IMR-90 (cell line): ENCODE results near the gene CD300LF. TPM values are rescaled to one million over a fixed set of nuclear protein-coding genes. Genes with fewer than 3 reads are reported as not detected.

ENCODE experiments used
- ATAC-seq: fragments of 200-7000 bp; cut with Tn5 transposase; 2 replicates; pipeline ENCODE4 v1.9.1; 2020; ENCODE audit warnings: low read depth, mild to moderate bottlenecking, moderate library complexity
- BruUV-seq: library from RNA; stranded (reverse); fragments of 400-500 nt; replicated peaks from 2 replicates; lab custom pipeline; 2021; lab: Mats Ljungman, UMichigan
- CTCF ChIA-PET: fragments of 300-600 bp; formaldehyde crosslinking; extraction: SDS; loops from one replicate; lab custom pipeline; 2021; ENCODE audit warnings: antibody characterized with exemption; lab: Yijun Ruan, JAX
- POLR2A ChIA-PET: fragments of 300-600 bp; sonication (Branson Sonifier 250); formaldehyde crosslinking; loops from one replicate; lab custom pipeline; 2022; ENCODE audit warnings: antibody characterized with exemption; ENCODE audit not compliant: unreplicated experiment; lab: Charles Lee
- DNase-seq: peaks from one replicate; pipeline ENCODE4 v3.0.0; 2013
- H2AFZ ChIP-seq: replicated peaks from 2 replicates; pipeline ENCODE3; 2013; ENCODE audit warnings: low read length, mild to moderate bottlenecking; ENCODE audit not compliant: poor library complexity
- H2AK5ac ChIP-seq: 2 replicates; pipeline ENCODE4 v1.6.1; 2013; ENCODE audit warnings: low read depth, low read length, inconsistent platforms
- H2AK9ac ChIP-seq: replicated peaks from 2 replicates; pipeline ENCODE3; 2013; ENCODE audit warnings: mild to moderate bottlenecking, low read depth, low read length, moderate library complexity; ENCODE audit not compliant: poor library complexity
- H2BK120ac ChIP-seq: 2 replicates; pipeline ENCODE4 v1.6.1; 2013; ENCODE audit warnings: low read depth, low read length, inconsistent platforms
- H2BK15ac ChIP-seq: 3 replicates; pipeline ENCODE4 v1.6.1; 2013; ENCODE audit warnings: low read depth, low read length, inconsistent platforms
- H2BK20ac ChIP-seq: 2 replicates; pipeline ENCODE4 v1.6.1; 2013; ENCODE audit warnings: low read depth, mild to moderate bottlenecking, inconsistent platforms, low read length, moderate library complexity
- H2BK5ac ChIP-seq: 2 replicates; pipeline ENCODE4 v1.6.1; 2013; ENCODE audit warnings: mild to moderate bottlenecking, low read depth, low read length, inconsistent platforms; ENCODE audit not compliant: poor library complexity, severe bottlenecking
- H3K14ac ChIP-seq: replicated peaks from 2 replicates; pipeline ENCODE4 v1.6.1; 2013; ENCODE audit warnings: low read depth, low read length, inconsistent platforms
- H3K18ac ChIP-seq: 2 replicates; pipeline ENCODE4 v1.6.1; 2013; ENCODE audit warnings: low read depth, low read length, control low read depth
- H3K23ac ChIP-seq: 2 replicates; pipeline ENCODE4 v1.6.1; 2013; ENCODE audit warnings: low read depth, low read length, inconsistent platforms
- H3K27ac ChIP-seq: 2 replicates; pipeline ENCODE4 v1.5.1; 2013; ENCODE audit warnings: mild to moderate bottlenecking, control low read depth, low read length; ENCODE audit not compliant: insufficient read depth
- H3K27me3 ChIP-seq: 2 replicates; pipeline ENCODE4 v1.6.1; 2013; ENCODE audit warnings: low read length; ENCODE audit not compliant: control insufficient read depth, insufficient read depth
- H3K36me3 ChIP-seq: 2 replicates; pipeline ENCODE4 v1.6.1; 2013; ENCODE audit warnings: low read length, mixed read lengths; ENCODE audit not compliant: control insufficient read depth, insufficient read depth
- H3K4ac ChIP-seq: 2 replicates; pipeline ENCODE4 v1.6.1; 2013; ENCODE audit warnings: low read depth, low read length, inconsistent platforms
- H3K4me1 ChIP-seq: 2 replicates; pipeline ENCODE4 v1.6.1; 2013; ENCODE audit warnings: low read length, mixed read lengths; ENCODE audit not compliant: control insufficient read depth, insufficient read depth
- H3K4me2 ChIP-seq: 2 replicates; pipeline ENCODE4 v1.6.1; 2013; ENCODE audit warnings: low read depth, mild to moderate bottlenecking, control low read depth, low read length, moderate library complexity
- H3K4me3 ChIP-seq: 2 replicates; pipeline ENCODE4 v1.5.1; 2013; ENCODE audit warnings: low read depth, mild to moderate bottlenecking, control low read depth, low read length, moderate library complexity; ENCODE audit not compliant: insufficient read depth
- H3K56ac ChIP-seq: 2 replicates; pipeline ENCODE4 v1.6.1; 2013; ENCODE audit warnings: low read length, inconsistent platforms; ENCODE audit not compliant: insufficient read depth; ENCODE audit errors: extremely low read depth
- H3K79me1 ChIP-seq, 2 experiments: 2 replicates each; pipeline ENCODE4 v1.6.1; 2013; ENCODE audit warnings: low read length in 2 of 2, inconsistent platforms in 1 of 2, low read depth in 1 of 2
- H3K9ac ChIP-seq: 2 replicates; pipeline ENCODE4 v1.6.1; 2013; ENCODE audit warnings: low read depth, low read length, control low read depth
- H3K9me1 ChIP-seq: 2 replicates; pipeline ENCODE4 v1.6.1; 2013; ENCODE audit warnings: low read length, inconsistent platforms; ENCODE audit not compliant: insufficient read depth
- H3K9me3 ChIP-seq: 2 replicates; pipeline ENCODE4 v1.6.1; 2013; ENCODE audit warnings: low read length; ENCODE audit not compliant: control insufficient read depth, insufficient read depth
- H4K20me1 ChIP-seq: 2 replicates; pipeline ENCODE4 v1.6.1; 2013; ENCODE audit warnings: low read length, inconsistent platforms; ENCODE audit not compliant: insufficient read depth
- H4K5ac ChIP-seq: 2 replicates; pipeline ENCODE4 v1.6.1; 2013; ENCODE audit warnings: mild to moderate bottlenecking, low read depth, low read length, control low read depth
- H4K8ac ChIP-seq, 2 experiments: 2 replicates each; pipeline ENCODE4 v1.6.1; 2013; ENCODE audit warnings: low read depth in 2 of 2, low read length in 2 of 2, control low read depth in 1 of 2, inconsistent platforms in 1 of 2
- H4K91ac ChIP-seq: 2 replicates; pipeline ENCODE4 v1.6.1; 2013; ENCODE audit warnings: low read depth, low read length, inconsistent platforms; ENCODE audit not compliant: insufficient read depth
- CHD1 ChIP-seq: IDR thresholded peaks from 2 replicates; pipeline ENCODE4 v1.6.1; 2012; ENCODE audit warnings: low read depth, low read length, improper control_type of control experiment
- FOS ChIP-seq: fragments of 150-350 bp; IDR thresholded peaks from 2 replicates; pipeline ENCODE4 v1.6.1; 2016; ENCODE audit warnings: low read depth, low read length
- MAFK ChIP-seq: IDR thresholded peaks from 2 replicates; pipeline ENCODE4 v1.6.1; 2012; ENCODE audit warnings: low read depth, low read length, improper control_type of control experiment
- MAZ ChIP-seq: IDR thresholded peaks from 2 replicates; pipeline ENCODE4 v1.6.1; 2012; ENCODE audit warnings: low read depth, mild to moderate bottlenecking, low read length, improper control_type of control experiment, moderate library complexity, borderline replicate concordance
- MXI1 ChIP-seq: IDR thresholded peaks from 2 replicates; pipeline ENCODE4 v1.6.1; 2012; ENCODE audit warnings: low read depth, mild to moderate bottlenecking, low read length, moderate library complexity, borderline replicate concordance
- POLR2A ChIP-seq: IDR thresholded peaks from 2 replicates; pipeline ENCODE4 v1.6.1; 2012; ENCODE audit warnings: mild to moderate bottlenecking, low read depth, low read length
- RCOR1 ChIP-seq: IDR thresholded peaks from 2 replicates; pipeline ENCODE4 v1.6.1; 2012; ENCODE audit warnings: mild to moderate bottlenecking, low read length, improper control_type of control experiment; ENCODE audit not compliant: insufficient replicate concordance
- RFX5 ChIP-seq: IDR thresholded peaks from 2 replicates; pipeline ENCODE4 v1.8.0; 2012; ENCODE audit warnings: low read depth, mild to moderate bottlenecking, low read length, moderate library complexity
- WGBS, 2 experiments: methylation state at CpG; one replicate each; pipeline versions ENCODE4 v1.1.5 to v1.1.7; 2013; ENCODE audit warnings: missing lambda C conversion rate in 2 of 2; ENCODE audit not compliant: insufficient read length in 1 of 2; ENCODE audit errors: extremely low coverage in 2 of 2; 5-methylcytosine and 5-hydroxymethylcytosine counted together
- dilution Hi-C: fragments of 300-500 bp; cut with HindIII; formaldehyde crosslinking; loops from one replicate; pipeline ENCODE4 v1.14.3; 2018; ENCODE audit warnings: low sequenced_read_pairs; ENCODE audit not compliant: unreplicated experiment
- in situ Hi-C: fragments of 300-500 bp; cut with MboI; formaldehyde crosslinking; loops from 3 replicates; pipeline ENCODE4 v1.14.3; 2019; ENCODE audit warnings: low sequenced_read_pairs, inconsistent platforms, mixed read lengths
- intact Hi-C: fragments of 100-400 bp; cut with micrococcal nuclease; formaldehyde crosslinking; loops from 2 replicates; pipeline ENCODE4 v1.10.0; 2022
- polyA plus RNA-seq, 3 experiments: library from polyadenylated mRNA; depleted of rRNA; stranded (reverse); fragments of >200 nt; gene quantifications; 2 replicates each; pipeline ENCODE4 v1.2.3, GENCODE V29; 2012; ENCODE audit warnings: low replicate concordance in 1 of 3
- total RNA-seq: library from RNA; depleted of rRNA; stranded (reverse); fragments of >200 nt; gene quantifications from 2 replicates; pipeline ENCODE4 v1.2.3, GENCODE V29; 2012
- TF ChIP-seq, protein P1 (sequence below): conservative IDR thresholded peaks from 2 replicates; pipeline ENCODE4 v1.5.1; 2012; ENCODE audit warnings: mild to moderate bottlenecking, low read depth, low read length, improper control_type of control experiment
- TF ChIP-seq, protein P2 (sequence below): fragments of 150-350 bp; IDR thresholded peaks from 2 replicates; pipeline ENCODE4 v1.6.1; 2016; ENCODE audit warnings: low read depth, mild to moderate bottlenecking, low read length, moderate library complexity, borderline replicate concordance

Gene CD300LF
- total and polyA plus RNA-seq, 2 of the 4 experiments (the other 2 are of a cell fraction) = not detected

DNA sequence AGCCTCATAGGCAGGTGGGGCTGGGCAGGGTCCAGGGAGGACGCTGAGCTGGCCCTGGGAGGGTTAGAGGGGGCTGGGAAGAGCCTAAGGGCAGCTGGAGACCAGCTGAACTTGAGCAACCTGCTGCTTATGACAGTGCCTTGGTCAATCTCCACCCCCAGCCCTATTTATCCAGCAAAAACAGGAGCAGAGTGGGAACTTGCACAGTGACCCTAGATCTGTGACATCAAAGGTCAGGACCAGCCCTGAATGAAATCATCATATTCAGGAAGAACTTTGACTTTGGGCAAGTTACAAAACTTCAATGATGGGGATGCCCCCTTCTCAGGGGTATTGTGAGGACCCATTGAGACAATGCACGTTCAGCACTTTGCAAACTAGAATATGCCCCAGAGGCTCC lies 9.4 kb downstream of the CD300LF start:
- ChIA-PET POLR2A (no interaction called here), CTCF (no interaction called here)
- DNase-seq (no peak), ATAC-seq (no peak)
- in situ Hi-C loops (no loop called here), intact Hi-C loops (no loop called here), dilution Hi-C loops (no loop called here)
- Histone ChIP-seq H2AK5ac (no peak overlapping the region), H2AK9ac (no peak overlapping the region), H3K14ac (no peak overlapping the region), H3K56ac (no peak overlapping the region), H3K27ac (no peak overlapping the region), H3K18ac (no peak overlapping the region), H4K20me1 (no peaks in the 10 kb centered on the region), H4K8ac (no peak overlapping the region), H3K9ac (no peak overlapping the region), H3K4ac (no peak overlapping the region), H2BK5ac (no peak overlapping the region), H3K27me3 (no peaks in the 10 kb centered on the region), H3K4me1 (no peaks in the 10 kb centered on the region), H3K4me3 (no peak overlapping the region), H3K36me3 (no peaks in the 10 kb centered on the region), H3K23ac (no peak overlapping the region), H3K9me3 (no peaks in the 10 kb centered on the region), H3K4me2 (no peak overlapping the region), H4K91ac (no peak overlapping the region), H2AFZ (no peak overlapping the region), H2BK120ac (no peak overlapping the region), H3K79me1 (no peaks in the 10 kb centered on the region), H2BK20ac (no peak overlapping the region), H2BK15ac (no peak overlapping the region), H3K9me1 (no peaks in the 10 kb centered on the region), H4K5ac (no peak overlapping the region)
- 20% methylated on average over 1 of the region's 2 CpGs; no CpG with 5 or more reads in 1 of the 2 experiments for WGBS, 2 experiments
- TF ChIP-seq, protein P1, sequence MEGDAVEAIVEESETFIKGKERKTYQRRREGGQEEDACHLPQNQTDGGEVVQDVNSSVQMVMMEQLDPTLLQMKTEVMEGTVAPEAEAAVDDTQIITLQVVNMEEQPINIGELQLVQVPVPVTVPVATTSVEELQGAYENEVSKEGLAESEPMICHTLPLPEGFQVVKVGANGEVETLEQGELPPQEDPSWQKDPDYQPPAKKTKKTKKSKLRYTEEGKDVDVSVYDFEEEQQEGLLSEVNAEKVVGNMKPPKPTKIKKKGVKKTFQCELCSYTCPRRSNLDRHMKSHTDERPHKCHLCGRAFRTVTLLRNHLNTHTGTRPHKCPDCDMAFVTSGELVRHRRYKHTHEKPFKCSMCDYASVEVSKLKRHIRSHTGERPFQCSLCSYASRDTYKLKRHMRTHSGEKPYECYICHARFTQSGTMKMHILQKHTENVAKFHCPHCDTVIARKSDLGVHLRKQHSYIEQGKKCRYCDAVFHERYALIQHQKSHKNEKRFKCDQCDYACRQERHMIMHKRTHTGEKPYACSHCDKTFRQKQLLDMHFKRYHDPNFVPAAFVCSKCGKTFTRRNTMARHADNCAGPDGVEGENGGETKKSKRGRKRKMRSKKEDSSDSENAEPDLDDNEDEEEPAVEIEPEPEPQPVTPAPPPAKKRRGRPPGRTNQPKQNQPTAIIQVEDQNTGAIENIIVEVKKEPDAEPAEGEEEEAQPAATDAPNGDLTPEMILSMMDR = no peak
- TF ChIP-seq MAFK (no peak), MAZ (no peak), POLR2A (no peak), RFX5 (no peak), CHD1 (no peak), FOS (no peak), MXI1 (no peak), RCOR1 (no peak)
- TF ChIP-seq, protein P2, sequence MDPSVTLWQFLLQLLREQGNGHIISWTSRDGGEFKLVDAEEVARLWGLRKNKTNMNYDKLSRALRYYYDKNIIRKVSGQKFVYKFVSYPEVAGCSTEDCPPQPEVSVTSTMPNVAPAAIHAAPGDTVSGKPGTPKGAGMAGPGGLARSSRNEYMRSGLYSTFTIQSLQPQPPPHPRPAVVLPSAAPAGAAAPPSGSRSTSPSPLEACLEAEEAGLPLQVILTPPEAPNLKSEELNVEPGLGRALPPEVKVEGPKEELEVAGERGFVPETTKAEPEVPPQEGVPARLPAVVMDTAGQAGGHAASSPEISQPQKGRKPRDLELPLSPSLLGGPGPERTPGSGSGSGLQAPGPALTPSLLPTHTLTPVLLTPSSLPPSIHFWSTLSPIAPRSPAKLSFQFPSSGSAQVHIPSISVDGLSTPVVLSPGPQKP = no peak
- BruUV-seq = no TSS peak
